Glutamatergic neuron (in vitro differentiated cells): ENCODE measurements around the gene ZNF784. TPM values are rescaled to one million over a fixed set of nuclear protein-coding genes. Genes with fewer than 3 reads are reported as not detected.

ENCODE experiments used
- DNase-seq: peaks from one replicate; pipeline ENCODE4 v3.0.0; 2022
- H3K27ac Mint-ChIP-seq: one replicate; pipeline ENCODE4 v1.8.0; 2020; ENCODE audit warnings: mild to moderate bottlenecking, mixed read lengths, inconsistent platforms; ENCODE audit not compliant: unreplicated experiment
- H3K27me3 Mint-ChIP-seq: one replicate; pipeline ENCODE4 v1.8.0; 2020; ENCODE audit warnings: mild to moderate bottlenecking, moderate library complexity, mixed read lengths, inconsistent platforms; ENCODE audit not compliant: unreplicated experiment
- H3K36me3 Mint-ChIP-seq: one replicate; pipeline ENCODE4 v1.8.0; 2020; ENCODE audit warnings: mild to moderate bottlenecking, mixed read lengths, inconsistent platforms; ENCODE audit not compliant: unreplicated experiment
- H3K4me1 Mint-ChIP-seq: one replicate; pipeline ENCODE4 v1.8.0; 2020; ENCODE audit warnings: mild to moderate bottlenecking, low read depth, mixed read lengths, inconsistent platforms; ENCODE audit not compliant: unreplicated experiment
- H3K4me3 Mint-ChIP-seq: one replicate; pipeline ENCODE4 v1.8.0; 2020; ENCODE audit warnings: mild to moderate bottlenecking, mixed read lengths, inconsistent platforms; ENCODE audit not compliant: unreplicated experiment
- H3K9me3 Mint-ChIP-seq: one replicate; pipeline ENCODE4 v1.8.0; 2020; ENCODE audit warnings: mild to moderate bottlenecking, moderate library complexity, mixed read lengths, inconsistent platforms; ENCODE audit not compliant: unreplicated experiment
- total RNA-seq: library from RNA; stranded (reverse); fragmentation: NEBNext Ultra II Directional; extraction: Animal tissue kit (Norgen Biotek cat#: 25700); gene quantifications from one replicate; pipeline ENCODE4 v1.2.1, GENCODE V29; 2021; ENCODE audit not compliant: unreplicated experiment
- TF ChIP-seq, protein P1 (sequence below): fragments of 200-600 bp; sonication (generic); IDR thresholded peaks from one replicate; pipeline ENCODE4 v1.5.0; 2021; ENCODE audit not compliant: partially characterized antibody, unreplicated experiment

Gene ZNF784
- total RNA-seq, 1 donor from 2014 or later: 8.4 TPM

DNA sequence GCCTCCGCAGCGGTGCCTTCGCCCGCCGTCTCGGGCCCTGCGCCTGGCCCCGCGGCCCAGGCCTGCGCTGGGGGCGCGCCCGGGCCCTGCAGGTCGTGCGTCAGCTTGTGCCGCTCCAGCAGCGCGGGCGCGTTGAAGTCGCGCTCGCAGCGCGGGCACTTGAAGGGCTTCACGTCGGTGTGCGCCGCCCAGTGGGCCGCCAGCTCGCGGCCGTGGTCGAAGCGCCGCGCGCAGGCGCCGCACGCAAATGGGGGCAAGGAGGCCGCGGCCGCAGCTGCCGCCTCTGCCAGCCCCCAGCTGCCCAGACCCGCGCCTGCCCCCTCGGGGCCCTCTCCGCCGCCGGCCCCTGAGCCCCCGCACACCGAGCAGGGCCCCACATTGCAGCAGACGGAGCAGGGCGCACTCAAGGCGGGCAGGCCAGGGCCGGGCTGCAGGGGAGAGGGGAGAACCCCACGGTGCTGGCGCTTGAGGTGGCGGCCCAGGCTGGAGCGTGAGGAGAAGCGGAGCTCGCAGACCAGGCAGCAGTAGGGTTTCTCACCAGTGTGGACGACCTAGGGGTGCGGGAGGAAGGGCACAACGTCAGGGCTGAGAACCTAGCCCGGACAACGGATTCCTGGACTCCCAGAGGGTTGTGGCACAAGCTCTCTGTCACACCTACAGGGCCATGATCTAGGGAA is 31.1 kb downstream of the ZNF784 start:
- Mint-ChIP-seq H3K9me3 (peaks cover 12% of the 10 kb centered on the region), H3K4me3 (no peak overlapping the region), H3K36me3 (peaks cover 22% of the 10 kb centered on the region), H3K27me3 (peaks cover 14% of the 10 kb centered on the region), H3K27ac (no peak overlapping the region), H3K4me1 (no peaks in the 10 kb centered on the region)
- no peak for DNase-seq
- TF ChIP-seq, protein P1, sequence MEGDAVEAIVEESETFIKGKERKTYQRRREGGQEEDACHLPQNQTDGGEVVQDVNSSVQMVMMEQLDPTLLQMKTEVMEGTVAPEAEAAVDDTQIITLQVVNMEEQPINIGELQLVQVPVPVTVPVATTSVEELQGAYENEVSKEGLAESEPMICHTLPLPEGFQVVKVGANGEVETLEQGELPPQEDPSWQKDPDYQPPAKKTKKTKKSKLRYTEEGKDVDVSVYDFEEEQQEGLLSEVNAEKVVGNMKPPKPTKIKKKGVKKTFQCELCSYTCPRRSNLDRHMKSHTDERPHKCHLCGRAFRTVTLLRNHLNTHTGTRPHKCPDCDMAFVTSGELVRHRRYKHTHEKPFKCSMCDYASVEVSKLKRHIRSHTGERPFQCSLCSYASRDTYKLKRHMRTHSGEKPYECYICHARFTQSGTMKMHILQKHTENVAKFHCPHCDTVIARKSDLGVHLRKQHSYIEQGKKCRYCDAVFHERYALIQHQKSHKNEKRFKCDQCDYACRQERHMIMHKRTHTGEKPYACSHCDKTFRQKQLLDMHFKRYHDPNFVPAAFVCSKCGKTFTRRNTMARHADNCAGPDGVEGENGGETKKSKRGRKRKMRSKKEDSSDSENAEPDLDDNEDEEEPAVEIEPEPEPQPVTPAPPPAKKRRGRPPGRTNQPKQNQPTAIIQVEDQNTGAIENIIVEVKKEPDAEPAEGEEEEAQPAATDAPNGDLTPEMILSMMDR: no peak

DNA sequence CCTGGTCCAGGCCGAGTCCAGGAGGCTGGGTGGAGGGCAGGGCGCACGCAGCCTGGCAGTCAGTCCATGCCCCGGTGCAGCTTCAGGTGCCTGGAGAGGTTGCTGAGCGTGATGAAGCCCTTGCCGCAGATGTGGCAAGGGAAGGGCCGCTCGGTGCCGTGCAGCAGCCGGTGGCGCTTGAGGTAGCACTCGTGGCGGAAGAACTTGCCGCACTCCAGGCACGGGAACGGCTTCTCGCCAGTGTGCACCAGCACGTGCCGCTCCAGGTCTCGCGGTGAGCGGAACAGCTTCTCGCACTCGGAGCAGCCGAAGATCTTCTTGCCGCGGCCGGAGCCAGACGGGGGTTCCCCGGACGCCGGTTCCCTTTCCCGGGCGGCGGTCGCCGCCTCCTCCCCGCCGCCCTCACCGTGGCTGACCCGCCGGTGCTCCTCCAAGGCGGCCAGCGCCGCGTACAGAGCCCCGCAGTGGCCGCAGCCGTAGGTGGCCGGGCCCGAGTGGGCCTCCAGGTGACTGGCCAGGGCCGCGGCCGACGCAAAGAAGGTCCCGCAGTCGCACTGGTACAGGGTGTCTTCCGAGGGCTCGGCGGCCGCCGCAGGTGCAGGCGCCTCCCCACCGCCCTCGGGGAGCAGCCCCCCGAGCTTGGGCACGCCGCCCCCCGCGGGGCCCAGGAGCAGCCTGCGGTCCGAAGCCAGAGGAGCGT is 31.8 kb downstream of the ZNF784 start:
- no peak overlapping the region for H3K27ac Mint-ChIP-seq
- peaks cover 14% of the 10 kb centered on the region for H3K27me3 Mint-ChIP-seq
- peaks cover 12% of the 10 kb centered on the region for H3K9me3 Mint-ChIP-seq
- no peaks in the 10 kb centered on the region for H3K4me1 Mint-ChIP-seq
- H3K4me3 Mint-ChIP-seq: no peak overlapping the region
- H3K36me3 Mint-ChIP-seq: peaks cover 22% of the 10 kb centered on the region
- TF ChIP-seq, protein P1: no peak
- DNase-seq: no peak

DNA sequence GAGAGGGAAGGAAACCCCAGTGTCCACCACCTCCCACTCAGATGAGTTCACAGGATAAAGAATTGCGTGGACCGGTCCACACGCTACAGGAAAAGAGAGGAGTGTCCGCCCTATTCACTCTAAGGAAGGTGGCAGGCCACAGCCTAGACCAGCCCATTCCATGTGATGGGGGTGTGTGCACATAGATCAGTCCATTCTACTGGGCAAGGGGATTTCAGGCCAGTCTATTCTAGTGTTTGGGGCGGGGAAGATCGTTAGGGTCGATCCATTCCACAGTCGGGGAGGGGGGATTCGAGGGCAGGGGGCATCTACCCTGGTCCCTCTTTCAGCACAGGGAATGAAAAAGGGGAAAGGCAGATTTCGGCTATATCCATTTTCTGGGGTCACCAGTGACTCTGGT is 32.8 kb downstream of the ZNF784 start:
- DNase-seq: no peak
- TF ChIP-seq, protein P1: no peak
- H3K9me3 Mint-ChIP-seq: peaks cover 12% of the 10 kb centered on the region
- H3K4me3 Mint-ChIP-seq: peak overlapping the region; percentile 3
- peaks cover 4% of the 10 kb centered on the region for H3K4me1 Mint-ChIP-seq
- no peak overlapping the region for H3K27ac Mint-ChIP-seq
- H3K36me3 Mint-ChIP-seq: peaks cover 15% of the 10 kb centered on the region
- H3K27me3 Mint-ChIP-seq: peaks cover 14% of the 10 kb centered on the region

DNA sequence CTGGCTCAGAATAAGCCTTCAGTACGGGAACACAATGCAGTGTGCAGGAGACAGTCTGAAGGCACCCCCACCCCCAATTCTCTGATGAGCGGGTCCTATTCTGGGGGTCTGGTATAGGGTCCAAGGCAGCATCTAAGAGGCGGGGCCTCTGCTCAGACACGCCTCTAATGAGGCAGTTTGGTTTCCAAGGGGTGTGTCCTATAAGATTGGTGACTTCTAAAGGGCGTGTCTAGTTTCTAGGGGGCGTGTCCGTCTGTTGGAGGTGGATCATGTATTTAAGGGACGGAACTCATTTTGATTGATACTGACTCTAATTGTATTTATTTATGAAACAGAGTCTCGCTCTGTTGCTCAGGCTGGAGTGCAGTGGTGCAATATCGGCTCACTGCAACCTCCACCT is 33.7 kb downstream of the ZNF784 start:
- Mint-ChIP-seq H3K4me3 (no peak overlapping the region), H3K4me1 (peaks cover 4% of the 10 kb centered on the region), H3K9me3 (peaks cover 8% of the 10 kb centered on the region), H3K27ac (no peak overlapping the region), H3K27me3 (peaks cover 12% of the 10 kb centered on the region), H3K36me3 (peaks cover 10% of the 10 kb centered on the region)
- TF ChIP-seq, protein P1: no peak
- no peak for DNase-seq

DNA sequence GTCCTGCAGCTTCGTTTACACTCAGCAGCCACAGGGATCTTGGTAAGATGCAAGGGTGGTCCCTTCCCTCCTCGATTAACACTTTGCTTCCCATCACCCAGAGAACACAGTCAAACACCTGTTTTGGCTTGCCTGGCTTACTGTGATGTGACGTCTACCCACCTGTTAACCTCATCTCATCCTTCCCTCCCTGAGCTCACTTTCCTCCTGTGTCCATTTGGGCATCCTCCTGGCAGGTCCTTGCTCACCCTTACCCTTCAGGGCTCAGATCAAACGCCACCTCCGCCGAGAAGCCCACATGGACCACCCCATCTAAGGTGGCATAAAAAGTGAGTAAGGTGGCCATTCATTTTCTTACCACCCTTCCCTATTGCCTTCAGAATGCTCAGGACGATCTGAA is 34.3 kb downstream of the ZNF784 start:
- H3K4me1 Mint-ChIP-seq: peaks cover 8% of the 10 kb centered on the region
- H3K36me3 Mint-ChIP-seq: peaks cover 5% of the 10 kb centered on the region
- DNase-seq: no peak
- H3K27me3 Mint-ChIP-seq: peaks cover 12% of the 10 kb centered on the region
- H3K4me3 Mint-ChIP-seq: no peak overlapping the region
- no peak overlapping the region for H3K27ac Mint-ChIP-seq
- TF ChIP-seq, protein P1: no peak
- peaks cover 10% of the 10 kb centered on the region for H3K9me3 Mint-ChIP-seq
